ENCODE measurements around the gene YWHAQ. TPM values are rescaled to one million over a fixed set of nuclear protein-coding genes. Genes with fewer than 3 reads are reported as not detected.
A peak's percentile ranks its signal among the peaks of the same experiment; 100 is the strongest.
"Not testable (repeated sequence)": the region's sequence is repeated elsewhere in the genome, so short reads cannot be mapped to it uniquely, and the experiment has no call there.

Gene YWHAQ
- total RNA-seq, 1 donor from 2014 or later, result 164 TPM

DNA sequence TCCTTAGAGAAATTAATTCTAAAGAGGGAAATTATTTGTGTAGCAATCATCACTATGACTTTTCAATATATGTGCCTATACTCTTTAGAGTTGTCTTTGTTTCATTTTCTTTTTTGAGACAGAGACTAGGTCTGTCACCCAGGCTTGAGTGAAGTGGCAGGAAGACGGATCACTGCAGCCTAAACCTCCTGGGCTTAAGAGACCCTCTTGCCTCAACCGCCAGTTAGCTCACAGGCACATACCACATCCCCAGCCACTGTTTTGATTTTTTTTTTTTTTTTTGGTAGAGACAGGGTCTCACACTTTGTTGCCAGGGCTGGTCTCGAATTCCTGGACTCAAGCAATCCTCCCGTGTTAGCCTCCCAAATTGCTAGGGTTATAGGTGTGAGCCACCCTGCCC lies 12.4 kb downstream of the YWHAQ start:
- ChIA-PET POLR2A (interaction anchor here (0.7 to 2.5 kb wide), 5 partner anchors 10 to 207 kb away, joined by 4 to 9 read pairs (median 4); partner anchors contain the start of gene YWHAQ), CTCF (no interaction called here)
- DNase-seq (no peak), ATAC-seq (ENCODE audit: low read depth) (peak; percentile 78)
- Mint-ChIP-seq H3K36me3 (ENCODE audit: low read depth) (peaks cover 54% of the 10 kb centered on the region), H3K27me3 (no peaks in the 10 kb centered on the region), H3K27ac (no peak overlapping the region), H3K4me3 (peak overlapping the region; percentile 68), H3K4me1 (peaks cover 80% of the 10 kb centered on the region), H3K9me3 (no peaks in the 10 kb centered on the region)
- TF ChIP-seq, protein P1, sequence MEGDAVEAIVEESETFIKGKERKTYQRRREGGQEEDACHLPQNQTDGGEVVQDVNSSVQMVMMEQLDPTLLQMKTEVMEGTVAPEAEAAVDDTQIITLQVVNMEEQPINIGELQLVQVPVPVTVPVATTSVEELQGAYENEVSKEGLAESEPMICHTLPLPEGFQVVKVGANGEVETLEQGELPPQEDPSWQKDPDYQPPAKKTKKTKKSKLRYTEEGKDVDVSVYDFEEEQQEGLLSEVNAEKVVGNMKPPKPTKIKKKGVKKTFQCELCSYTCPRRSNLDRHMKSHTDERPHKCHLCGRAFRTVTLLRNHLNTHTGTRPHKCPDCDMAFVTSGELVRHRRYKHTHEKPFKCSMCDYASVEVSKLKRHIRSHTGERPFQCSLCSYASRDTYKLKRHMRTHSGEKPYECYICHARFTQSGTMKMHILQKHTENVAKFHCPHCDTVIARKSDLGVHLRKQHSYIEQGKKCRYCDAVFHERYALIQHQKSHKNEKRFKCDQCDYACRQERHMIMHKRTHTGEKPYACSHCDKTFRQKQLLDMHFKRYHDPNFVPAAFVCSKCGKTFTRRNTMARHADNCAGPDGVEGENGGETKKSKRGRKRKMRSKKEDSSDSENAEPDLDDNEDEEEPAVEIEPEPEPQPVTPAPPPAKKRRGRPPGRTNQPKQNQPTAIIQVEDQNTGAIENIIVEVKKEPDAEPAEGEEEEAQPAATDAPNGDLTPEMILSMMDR (IDR thresholded peaks at IDR 0.05), result no peak
- intact Hi-C loops (cut with micrococcal nuclease), result loop anchor here (1.0 kb wide), 1 partner anchor 10 kb away; no protein-coding TSS in a partner anchor

GRCh38 chr2:9617749-9618148 lies 13.0 kb downstream of the YWHAQ start:
- TF ChIP-seq, protein P1 (IDR thresholded peaks at IDR 0.05), result no peak
- peaks cover 77% of the 10 kb centered on the region for H3K4me1 Mint-ChIP-seq
- no peaks in the 10 kb centered on the region for H3K27me3 Mint-ChIP-seq
- no peak overlapping the region for H3K27ac Mint-ChIP-seq
- H3K9me3 Mint-ChIP-seq, result no peaks in the 10 kb centered on the region
- ChIA-PET CTCF (no interaction called here), POLR2A (interaction anchor here (1.3 to 2.2 kb wide), 3 partner anchors 10 to 61 kb away, joined by 4 to 8 read pairs (median 4); partner anchors contain the start of gene YWHAQ)
- DNase-seq (no peak), ATAC-seq (ENCODE audit: low read depth) (no peak)
- intact Hi-C loops (cut with micrococcal nuclease), result loop anchor here (1.0 kb wide), 1 partner anchor 9 kb away; no protein-coding TSS in a partner anchor
- H3K4me3 Mint-ChIP-seq, result no peak overlapping the region
- peaks cover 53% of the 10 kb centered on the region for H3K36me3 Mint-ChIP-seq (ENCODE audit: low read depth)

DNA sequence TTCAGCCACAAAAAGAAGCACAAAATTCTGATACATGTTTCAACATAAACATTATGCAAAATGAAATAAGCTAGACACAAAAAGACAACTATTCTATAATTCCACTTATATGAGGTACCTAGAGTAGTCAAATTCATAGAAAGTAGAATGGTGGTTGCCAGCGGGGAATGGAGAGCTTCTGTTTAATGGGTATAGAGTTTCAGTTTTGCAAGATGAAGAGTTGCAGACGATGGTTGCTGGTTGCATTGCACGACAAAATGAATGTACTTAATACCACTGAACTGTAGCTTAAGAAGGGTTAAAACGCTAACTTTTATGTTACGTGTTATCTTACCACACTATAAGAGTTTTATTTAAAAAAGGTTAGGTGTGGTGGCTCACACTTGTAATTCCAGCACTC lies 13.5 kb downstream of the YWHAQ start:
- Mint-ChIP-seq H3K27ac (no peak overlapping the region), H3K27me3 (no peaks in the 10 kb centered on the region), H3K4me1 (peaks cover 81% of the 10 kb centered on the region), H3K36me3 (ENCODE audit: low read depth) (peaks cover 50% of the 10 kb centered on the region), H3K9me3 (no peaks in the 10 kb centered on the region), H3K4me3 (no peak overlapping the region)
- TF ChIP-seq, protein P1 (IDR thresholded peaks at IDR 0.05), result no peak
- CTCF ChIA-PET, result interaction anchor here (0.6 kb wide), 1 partner anchor 117 kb away, joined by 3 read pairs; no protein-coding TSS in a partner anchor
- intact Hi-C loops (cut with micrococcal nuclease), result no loop called here
- no peak for DNase-seq
- no peak for ATAC-seq (ENCODE audit: low read depth)
- POLR2A ChIA-PET, result interaction anchor here (1.3 to 2.2 kb wide), 3 partner anchors 9 to 61 kb away, joined by 4 to 8 read pairs (median 4); partner anchors contain the start of gene YWHAQ

DNA sequence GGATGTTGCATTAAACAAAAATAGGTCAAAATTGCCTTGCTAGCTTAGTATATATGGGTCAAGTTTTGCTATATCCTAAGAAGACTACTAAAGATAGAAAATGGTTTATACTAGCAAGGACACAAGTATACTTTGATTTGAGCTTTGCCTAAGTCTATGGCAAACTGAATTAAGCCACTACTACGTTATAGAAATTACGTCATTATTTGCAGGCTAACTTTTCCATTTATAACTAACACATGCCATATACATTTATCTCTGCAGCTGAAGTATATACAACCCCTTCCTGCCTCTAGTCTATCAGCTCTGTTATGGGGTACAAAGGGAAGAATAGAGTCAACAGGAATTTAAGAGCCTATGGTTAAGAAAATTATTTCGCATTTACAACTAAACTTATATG lies 16.2 kb downstream of the YWHAQ start:
- no peak overlapping the region for H3K4me3 Mint-ChIP-seq
- H3K27me3 Mint-ChIP-seq, result no peaks in the 10 kb centered on the region
- no peak overlapping the region for H3K27ac Mint-ChIP-seq
- ChIA-PET POLR2A (interaction anchor here (1.3 kb wide), 1 partner anchor 16 kb away, joined by 4 read pairs; the partner anchor contains the start of gene YWHAQ), CTCF (no interaction called here)
- no peaks in the 10 kb centered on the region for H3K9me3 Mint-ChIP-seq
- no peak for ATAC-seq (ENCODE audit: low read depth)
- intact Hi-C loops (cut with micrococcal nuclease), result no loop called here
- peaks cover 78% of the 10 kb centered on the region for H3K4me1 Mint-ChIP-seq
- no peak for DNase-seq
- TF ChIP-seq, protein P1 (IDR thresholded peaks at IDR 0.05), result no peak
- peaks cover 43% of the 10 kb centered on the region for H3K36me3 Mint-ChIP-seq (ENCODE audit: low read depth)

- Mint-ChIP-seq H3K27me3 (no peaks in the 10 kb centered on the region), H3K9me3 (no peaks in the 10 kb centered on the region), H3K36me3 (ENCODE audit: low read depth) (peaks cover 40% of the 10 kb centered on the region), H3K4me1 (peaks cover 78% of the 10 kb centered on the region), H3K4me3 (no peak overlapping the region), H3K27ac (no peak overlapping the region)
- ChIA-PET CTCF (no interaction called here), POLR2A (no interaction called here)
- DNase-seq (no peak), ATAC-seq (ENCODE audit: low read depth) (no peak)
- intact Hi-C loops (cut with micrococcal nuclease), result no loop called here
- TF ChIP-seq, protein P1 (IDR thresholded peaks at IDR 0.05), result no peak
These were observed 17.5 kb downstream of the YWHAQ start for GRCh38 chr2:9613291-9613690.

DNA sequence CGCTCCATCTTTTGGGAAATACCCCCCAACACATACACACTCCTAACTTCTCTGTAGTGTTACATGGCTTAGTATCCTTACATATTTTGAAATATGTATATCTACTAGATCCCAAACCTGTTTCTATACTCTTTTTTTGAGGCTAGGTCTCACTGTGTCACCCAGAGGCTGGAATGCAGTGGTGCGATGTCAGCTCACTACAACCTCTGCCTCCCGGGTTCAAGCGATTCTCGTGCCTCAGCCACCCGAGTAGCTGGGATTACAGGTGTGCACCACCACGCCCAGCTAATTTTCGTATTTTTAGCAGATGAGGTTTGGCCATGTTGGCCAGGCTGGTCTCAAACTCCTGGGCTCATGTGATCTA lies 19.3 kb downstream of the YWHAQ start:
- H3K36me3 Mint-ChIP-seq (ENCODE audit: low read depth), result peaks cover 28% of the 10 kb centered on the region
- intact Hi-C loops (cut with micrococcal nuclease); H3K4me3 Mint-ChIP-seq; ATAC-seq (ENCODE audit: low read depth); DNase-seq; H3K27ac Mint-ChIP-seq; CTCF ChIA-PET; H3K9me3 Mint-ChIP-seq; H3K27me3 Mint-ChIP-seq; POLR2A ChIA-PET: not testable (repeated sequence)
- H3K4me1 Mint-ChIP-seq, result peaks cover 78% of the 10 kb centered on the region

Data from activated B cell treated with CpG ODN at 0.5 μM for 24 hours (primary cell).